ENCODE data around the gene TCAP. TPM values are rescaled to one million over a fixed set of nuclear protein-coding genes. Genes with fewer than 3 reads are reported as not detected.
"Not testable (repeated sequence)": the region's sequence is repeated elsewhere in the genome, so short reads cannot be mapped to it uniquely, and the experiment has no call there.

The TCAP gene
- total RNA-seq, 1 donor from 2014 or later, result 1.9 TPM

- intact Hi-C loops (cut with micrococcal nuclease), result no loop called here
These were observed 36.0 kb downstream of the TCAP start for GRCh38 chr17:39701012-39701783.

DNA sequence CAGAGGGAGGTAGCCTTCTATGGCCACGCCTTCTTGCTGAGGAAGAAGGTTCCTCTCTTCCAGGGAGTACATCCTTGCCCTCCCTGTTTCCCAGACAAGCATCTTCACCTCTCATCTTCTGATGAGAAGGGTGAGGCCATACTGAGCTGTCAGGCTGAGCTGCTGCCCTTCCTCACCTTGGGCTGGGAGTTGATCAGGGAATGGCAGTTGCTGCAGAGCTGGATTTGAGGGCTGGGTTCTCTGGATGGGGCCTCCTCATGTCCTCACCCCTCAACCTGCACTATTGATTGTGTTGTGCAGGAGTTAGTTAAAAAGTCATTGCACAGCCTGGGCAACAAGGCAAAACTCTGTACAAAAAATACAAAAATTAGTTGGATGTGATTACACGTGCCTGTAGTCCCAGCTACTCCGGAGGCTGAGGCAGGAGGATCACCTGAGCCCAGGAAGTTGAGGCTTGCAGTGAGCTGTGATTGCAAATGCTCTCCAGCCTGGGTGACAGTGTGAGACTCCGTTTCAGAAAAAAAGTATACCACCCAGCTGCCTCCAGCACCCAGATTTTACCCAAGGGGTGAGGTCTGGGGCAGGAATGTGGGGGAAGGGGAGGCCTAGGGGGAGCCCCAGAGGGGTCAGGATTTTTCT lies 36.8 kb downstream of the TCAP start:
- intact Hi-C loops (cut with micrococcal nuclease), result no loop called here

DNA sequence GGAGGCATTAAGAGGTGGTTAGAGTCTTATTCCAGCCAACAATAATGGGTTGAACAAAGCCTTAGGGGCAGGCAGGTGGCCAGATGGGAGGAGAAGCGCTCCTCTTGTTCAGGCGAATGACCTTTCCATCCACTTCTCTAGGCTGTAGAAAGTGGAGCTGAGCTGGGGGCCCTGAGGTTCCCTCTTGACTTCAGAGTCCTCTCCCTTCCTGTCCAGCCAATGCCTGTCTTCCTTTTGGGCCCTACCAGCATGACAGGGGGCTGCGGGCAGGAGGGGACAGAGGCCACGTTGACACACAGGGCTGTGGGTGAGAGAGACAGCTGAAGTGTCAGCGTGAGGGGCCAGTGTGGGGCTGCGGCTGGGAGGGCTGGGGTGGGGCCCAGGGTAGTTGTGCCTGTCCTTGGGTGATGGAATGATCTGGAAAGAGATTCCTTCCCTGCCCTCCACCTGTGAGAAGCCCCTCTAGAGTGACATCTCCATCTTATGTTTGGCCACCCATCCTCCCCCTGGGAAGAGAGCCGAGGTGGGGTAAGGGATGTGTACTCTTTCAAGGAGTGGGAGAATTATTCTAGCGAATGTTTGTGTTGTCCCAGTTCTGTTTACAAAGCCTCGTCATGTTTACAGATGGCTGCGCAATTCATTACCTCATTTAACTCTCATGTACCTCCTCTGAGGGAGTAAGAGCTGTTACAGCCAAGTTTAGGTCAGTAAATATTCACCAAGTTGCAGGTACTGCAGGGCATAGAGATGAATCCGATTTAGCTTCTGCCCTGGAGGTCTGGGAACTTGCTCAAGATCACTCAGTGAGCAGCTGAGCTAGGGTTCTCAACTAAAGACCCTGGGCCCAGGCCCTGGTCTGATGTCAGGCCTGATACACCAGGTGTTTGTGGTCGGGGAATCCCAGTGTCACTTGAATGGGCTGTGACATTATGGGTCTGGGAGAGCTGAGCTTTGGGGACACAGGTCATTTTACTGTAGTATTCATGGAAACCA lies 38.0 kb downstream of the TCAP start:
- intact Hi-C loops (cut with micrococcal nuclease), result no loop called here

GRCh38 chr17:39703913-39704312 lies 38.8 kb downstream of the TCAP start:
- intact Hi-C loops (cut with micrococcal nuclease), result no loop called here

DNA sequence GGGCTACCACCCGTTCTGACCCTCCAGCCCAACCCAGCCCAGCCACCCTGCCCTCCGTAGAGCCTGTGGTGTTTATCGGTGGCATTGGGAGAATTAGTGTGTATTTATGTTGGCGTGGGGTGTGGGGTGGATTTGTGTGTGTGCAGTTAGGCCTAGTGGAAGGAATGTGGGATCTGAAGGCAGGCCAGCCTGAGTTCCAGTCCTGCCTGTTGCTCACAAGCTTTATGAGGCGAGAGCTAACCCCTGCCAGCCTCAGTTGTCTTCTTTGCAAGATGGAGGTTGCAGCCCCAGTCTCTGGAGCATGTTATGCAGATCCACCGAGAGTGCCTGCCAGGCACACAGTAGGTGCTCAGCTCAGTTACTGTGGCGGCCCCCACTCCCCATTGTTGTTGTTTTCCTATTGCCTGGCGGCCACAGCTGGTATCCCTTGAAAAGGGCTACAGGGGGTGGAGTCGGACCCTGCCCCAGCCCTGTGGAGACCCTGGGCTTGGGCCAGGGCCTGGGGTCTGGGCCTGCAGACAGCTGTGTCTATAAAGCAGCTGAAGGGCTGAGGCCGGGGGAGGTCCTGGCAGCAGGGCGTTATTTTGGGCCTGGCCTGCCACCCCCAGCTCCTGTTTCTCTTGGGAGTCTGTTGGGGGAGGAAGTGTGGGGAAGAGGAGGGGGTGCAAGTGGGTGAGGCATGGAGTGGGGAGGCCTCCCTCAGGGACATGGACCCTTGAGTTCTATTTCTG lies 39.8 kb downstream of the TCAP start:
- intact Hi-C loops (cut with micrococcal nuclease), result no loop called here

- intact Hi-C loops (cut with micrococcal nuclease), result no loop called here
These were observed 40.7 kb downstream of the TCAP start for GRCh38 chr17:39705786-39706348.

DNA sequence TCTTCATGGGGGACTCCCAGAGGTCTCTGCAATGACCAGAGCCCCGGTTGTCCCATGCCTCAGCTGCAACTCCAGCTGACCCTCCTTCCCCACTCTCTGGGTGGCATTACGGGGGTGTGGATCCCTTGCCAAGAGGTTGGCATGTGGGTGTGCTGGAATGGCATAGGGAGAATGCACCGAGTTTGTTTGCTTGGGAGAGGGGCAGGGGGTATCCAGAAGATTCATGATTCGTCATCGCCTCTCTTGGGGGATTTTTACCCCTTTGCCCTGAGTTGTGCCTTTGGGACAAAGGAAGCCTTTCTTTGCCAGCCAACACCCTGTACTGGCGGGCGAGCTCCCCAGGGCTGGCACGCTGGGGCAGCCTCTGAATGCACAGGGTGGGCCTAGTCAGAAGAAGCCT lies 41.2 kb downstream of the TCAP start:
- intact Hi-C loops (cut with micrococcal nuclease), result no loop called here

- intact Hi-C loops (cut with micrococcal nuclease), result no loop called here
These were observed 41.8 kb downstream of the TCAP start for GRCh38 chr17:39706921-39707337.

GRCh38 chr17:39709319-39709997 lies 44.3 kb downstream of the TCAP start:
- intact Hi-C loops (cut with micrococcal nuclease), result no loop called here

DNA sequence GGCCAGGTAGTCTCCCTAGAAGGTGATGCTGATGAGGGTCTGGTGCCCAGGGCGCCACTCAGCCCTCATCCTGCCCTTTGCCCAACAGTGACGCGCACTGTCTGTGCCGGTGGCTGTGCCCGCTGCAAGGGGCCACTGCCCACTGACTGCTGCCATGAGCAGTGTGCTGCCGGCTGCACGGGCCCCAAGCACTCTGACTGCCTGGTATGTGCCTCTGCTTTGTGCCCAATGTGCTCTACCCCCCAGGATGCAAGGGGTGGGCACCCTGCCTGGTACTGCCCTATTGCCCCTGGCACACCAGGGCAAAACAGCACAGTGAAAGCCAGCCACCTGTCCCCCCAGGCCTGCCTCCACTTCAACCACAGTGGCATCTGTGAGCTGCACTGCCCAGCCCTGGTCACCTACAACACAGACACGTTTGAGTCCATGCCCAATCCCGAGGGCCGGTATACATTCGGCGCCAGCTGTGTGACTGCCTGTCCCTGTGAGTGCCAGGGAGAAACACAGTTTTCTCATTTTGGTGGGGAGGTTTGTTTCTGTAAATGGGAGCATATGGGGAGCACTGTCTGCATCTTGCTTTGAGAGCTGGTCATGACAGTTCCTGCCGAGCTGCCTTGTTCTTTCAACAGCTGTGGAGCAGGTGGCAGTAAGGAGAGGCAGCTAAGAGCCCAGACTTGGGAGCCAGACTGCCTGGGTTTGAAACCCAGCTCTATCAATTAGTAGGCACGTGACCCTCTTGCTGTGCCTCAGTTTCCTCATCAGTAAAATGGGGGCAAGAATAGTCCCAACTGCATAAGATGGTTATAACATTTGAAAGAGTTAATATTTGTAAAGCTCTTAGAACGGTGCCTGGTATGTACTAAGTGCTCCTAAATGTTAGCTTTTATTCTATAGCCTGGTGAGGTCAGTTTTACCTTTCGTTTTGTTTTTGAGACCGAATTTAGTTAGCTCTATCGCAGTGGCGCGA lies 45.1 kb downstream of the TCAP start:
- intact Hi-C loops (cut with micrococcal nuclease), result no loop called here

GRCh38 chr17:39711071-39711470 lies 45.9 kb downstream of the TCAP start:
- intact Hi-C loops (cut with micrococcal nuclease), result not testable (repeated sequence)

GRCh38 chr17:39711851-39712250 lies 46.7 kb downstream of the TCAP start:
- intact Hi-C loops (cut with micrococcal nuclease), result no loop called here

- intact Hi-C loops (cut with micrococcal nuclease), result no loop called here
These were observed 49.1 kb downstream of the TCAP start for GRCh38 chr17:39714234-39714633.

DNA sequence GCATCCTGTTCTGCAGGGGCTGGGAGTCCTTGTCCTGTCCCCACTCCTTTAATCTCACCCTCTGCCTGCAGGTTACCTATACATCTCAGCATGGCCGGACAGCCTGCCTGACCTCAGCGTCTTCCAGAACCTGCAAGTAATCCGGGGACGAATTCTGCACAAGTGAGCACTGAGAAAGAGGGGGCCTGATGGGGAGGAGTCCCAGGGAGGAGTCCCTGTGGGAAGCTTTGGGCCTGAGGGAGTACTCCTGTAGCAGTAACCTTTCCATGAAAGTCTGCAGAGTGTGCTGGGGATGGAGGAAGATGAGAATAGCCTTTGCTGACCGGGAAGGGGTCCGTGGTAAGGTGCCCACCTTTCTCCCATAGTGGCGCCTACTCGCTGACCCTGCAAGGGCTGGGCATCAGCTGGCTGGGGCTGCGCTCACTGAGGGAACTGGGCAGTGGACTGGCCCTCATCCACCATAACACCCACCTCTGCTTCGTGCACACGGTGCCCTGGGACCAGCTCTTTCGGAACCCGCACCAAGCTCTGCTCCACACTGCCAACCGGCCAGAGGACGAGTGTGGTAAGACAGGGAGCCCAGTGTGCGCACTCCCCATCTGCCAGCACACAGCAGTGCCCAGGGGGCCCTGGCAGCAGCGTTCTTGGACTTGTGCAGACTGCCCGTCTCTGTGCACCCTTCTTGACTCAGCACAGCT lies 50.4 kb downstream of the TCAP start:
- intact Hi-C loops (cut with micrococcal nuclease), result no loop called here

Data from T-helper 2 cell treated with Interferon-gamma antibody and Interleukin-4, amounts not matched to agents 100 ng/mL and 5 ng/mL, for 36 hours (primary cell).